Measurements from ENCODE around the gene SLC1A2. TPM values are rescaled to one million over a fixed set of nuclear protein-coding genes. Genes with fewer than 3 reads are reported as not detected.

Gene SLC1A2
- total RNA-seq, 1 donor from 2014 or later = 4.9 TPM

DNA sequence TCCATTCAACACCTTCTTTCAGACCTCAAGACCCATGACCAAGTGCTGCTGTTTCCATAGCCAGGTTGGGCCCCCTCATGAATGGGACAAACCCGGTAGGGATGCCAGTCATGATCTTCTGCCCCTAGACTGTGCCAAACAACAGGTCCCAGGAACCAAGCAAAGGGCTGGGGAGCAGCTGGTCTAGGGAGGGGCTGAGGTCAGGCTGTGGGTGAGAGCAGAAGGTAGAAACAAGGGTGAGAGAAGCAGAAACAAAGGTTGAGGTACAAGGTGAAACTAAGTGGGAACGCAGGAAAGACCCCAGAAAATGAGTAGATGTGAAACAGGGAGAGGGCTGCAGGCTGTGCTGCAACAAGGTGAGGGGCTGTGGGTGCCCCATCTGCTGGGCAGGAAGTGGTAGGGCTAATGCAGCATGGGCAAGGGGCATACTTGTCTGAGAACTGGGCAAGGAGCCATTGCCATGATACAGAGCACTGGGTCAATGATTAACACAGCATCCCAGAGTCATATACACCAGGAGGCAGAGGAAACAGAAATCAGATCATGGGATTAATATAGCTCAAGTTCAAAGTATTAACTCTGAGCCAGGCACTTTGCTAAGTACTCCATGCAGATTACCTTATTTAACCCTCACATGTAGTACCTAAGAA is 45.9 kb downstream of the SLC1A2 start:
- H3K36me3 Mint-ChIP-seq = no peaks in the 10 kb centered on the region
- no peak overlapping the region for H2AFZ ChIP-seq (replicated peaks)
- no peak for DNase-seq (ENCODE audit: low spot score)
- no peaks in the 10 kb centered on the region for H3K27me3 ChIP-seq
- H3K4me3 ChIP-seq = no peak overlapping the region
- peaks cover 7% of the 10 kb centered on the region for H3K27me3 Mint-ChIP-seq (ENCODE audit: insufficient read depth, low read depth)
- H3K36me3 ChIP-seq = no peaks in the 10 kb centered on the region
- H4K20me1 ChIP-seq (ENCODE audit: low read depth) = no peaks in the 10 kb centered on the region
- no peak overlapping the region for H3K4me2 ChIP-seq
- H3K4me1 Mint-ChIP-seq = no peaks in the 10 kb centered on the region
- H3K9ac ChIP-seq = no peak overlapping the region
- no peaks in the 10 kb centered on the region for H3K79me2 ChIP-seq (ENCODE audit: low read depth)
- H3F3A ChIP-seq (ENCODE audit: low read depth) = no peaks in the 10 kb centered on the region
- no peaks in the 10 kb centered on the region for H3K4me1 ChIP-seq
- H3K9me3 ChIP-seq (ENCODE audit: low read depth) = no peaks in the 10 kb centered on the region
- H3K27ac Mint-ChIP-seq = no peak overlapping the region
- no peak overlapping the region for H3K4me3 Mint-ChIP-seq
- TF ChIP-seq EZH2phosphoT487 (IDR thresholded peaks at IDR 0.05) = no peak
- TF ChIP-seq, protein P1, sequence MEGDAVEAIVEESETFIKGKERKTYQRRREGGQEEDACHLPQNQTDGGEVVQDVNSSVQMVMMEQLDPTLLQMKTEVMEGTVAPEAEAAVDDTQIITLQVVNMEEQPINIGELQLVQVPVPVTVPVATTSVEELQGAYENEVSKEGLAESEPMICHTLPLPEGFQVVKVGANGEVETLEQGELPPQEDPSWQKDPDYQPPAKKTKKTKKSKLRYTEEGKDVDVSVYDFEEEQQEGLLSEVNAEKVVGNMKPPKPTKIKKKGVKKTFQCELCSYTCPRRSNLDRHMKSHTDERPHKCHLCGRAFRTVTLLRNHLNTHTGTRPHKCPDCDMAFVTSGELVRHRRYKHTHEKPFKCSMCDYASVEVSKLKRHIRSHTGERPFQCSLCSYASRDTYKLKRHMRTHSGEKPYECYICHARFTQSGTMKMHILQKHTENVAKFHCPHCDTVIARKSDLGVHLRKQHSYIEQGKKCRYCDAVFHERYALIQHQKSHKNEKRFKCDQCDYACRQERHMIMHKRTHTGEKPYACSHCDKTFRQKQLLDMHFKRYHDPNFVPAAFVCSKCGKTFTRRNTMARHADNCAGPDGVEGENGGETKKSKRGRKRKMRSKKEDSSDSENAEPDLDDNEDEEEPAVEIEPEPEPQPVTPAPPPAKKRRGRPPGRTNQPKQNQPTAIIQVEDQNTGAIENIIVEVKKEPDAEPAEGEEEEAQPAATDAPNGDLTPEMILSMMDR (IDR thresholded peaks at IDR 0.05) = no peak
- no peak for TF ChIP-seq EZH2 (IDR thresholded peaks at IDR 0.05)
- H3K27ac ChIP-seq = no peak overlapping the region
- H3K9me3 Mint-ChIP-seq = no peaks in the 10 kb centered on the region

- no peak overlapping the region for H2AFZ ChIP-seq (replicated peaks)
- no peaks in the 10 kb centered on the region for H3K9me3 Mint-ChIP-seq
- H3K27ac ChIP-seq = no peak overlapping the region
- H3K27ac Mint-ChIP-seq = no peak overlapping the region
- no peaks in the 10 kb centered on the region for H3K27me3 ChIP-seq
- H3K4me2 ChIP-seq = no peak overlapping the region
- no peaks in the 10 kb centered on the region for H4K20me1 ChIP-seq (ENCODE audit: low read depth)
- DNase-seq (ENCODE audit: low spot score) = no peak
- H3K9me3 ChIP-seq (ENCODE audit: low read depth) = no peaks in the 10 kb centered on the region
- TF ChIP-seq, protein P1 (IDR thresholded peaks at IDR 0.05) = no peak
- no peak for TF ChIP-seq EZH2phosphoT487 (IDR thresholded peaks at IDR 0.05)
- no peak for TF ChIP-seq EZH2 (IDR thresholded peaks at IDR 0.05)
- no peaks in the 10 kb centered on the region for H3K36me3 ChIP-seq
- no peaks in the 10 kb centered on the region for H3K4me1 Mint-ChIP-seq
- H3K9ac ChIP-seq = no peak overlapping the region
- H3K36me3 Mint-ChIP-seq = no peaks in the 10 kb centered on the region
- peaks cover 7% of the 10 kb centered on the region for H3K27me3 Mint-ChIP-seq (ENCODE audit: insufficient read depth, low read depth)
- H3K4me3 Mint-ChIP-seq = no peak overlapping the region
- H3K79me2 ChIP-seq (ENCODE audit: low read depth) = no peaks in the 10 kb centered on the region
- H3F3A ChIP-seq (ENCODE audit: low read depth) = no peaks in the 10 kb centered on the region
- H3K4me1 ChIP-seq = no peaks in the 10 kb centered on the region
- no peak overlapping the region for H3K4me3 ChIP-seq
Measured at GRCh38 chr11:35372565-35373283, 46.6 kb downstream of the SLC1A2 start.

- no peaks in the 10 kb centered on the region for H4K20me1 ChIP-seq (ENCODE audit: low read depth)
- H3K9me3 ChIP-seq (ENCODE audit: low read depth) = no peaks in the 10 kb centered on the region
- H3K27me3 ChIP-seq = no peaks in the 10 kb centered on the region
- H3K4me2 ChIP-seq = no peak overlapping the region
- H3F3A ChIP-seq (ENCODE audit: low read depth) = no peaks in the 10 kb centered on the region
- TF ChIP-seq EZH2 (IDR thresholded peaks at IDR 0.05) (no peak), EZH2phosphoT487 (IDR thresholded peaks at IDR 0.05) (no peak)
- TF ChIP-seq, protein P1 (IDR thresholded peaks at IDR 0.05) = no peak
- no peak overlapping the region for H2AFZ ChIP-seq (replicated peaks)
- peaks cover 3% of the 10 kb centered on the region for H3K9me3 Mint-ChIP-seq
- no peaks in the 10 kb centered on the region for H3K36me3 Mint-ChIP-seq
- no peak overlapping the region for H3K27ac ChIP-seq
- H3K9ac ChIP-seq = no peak overlapping the region
- no peaks in the 10 kb centered on the region for H3K36me3 ChIP-seq
- no peak overlapping the region for H3K4me3 Mint-ChIP-seq
- H3K79me2 ChIP-seq (ENCODE audit: low read depth) = no peaks in the 10 kb centered on the region
- no peak overlapping the region for H3K4me3 ChIP-seq
- no peak overlapping the region for H3K27ac Mint-ChIP-seq
- peaks cover 9% of the 10 kb centered on the region for H3K27me3 Mint-ChIP-seq (ENCODE audit: insufficient read depth, low read depth)
- peaks cover 15% of the 10 kb centered on the region for H3K4me1 Mint-ChIP-seq
- no peak for DNase-seq (ENCODE audit: low spot score)
- H3K4me1 ChIP-seq = no peaks in the 10 kb centered on the region
Measured at GRCh38 chr11:35367491-35367890, 51.9 kb downstream of the SLC1A2 start.

All from neural progenitor cell (in vitro differentiated cells).